K562 (cell line): ENCODE data around the gene FAM89B. TPM values are rescaled to one million over a fixed set of nuclear protein-coding genes. Genes with fewer than 3 reads are reported as not detected.

Source experiments
- ATAC-seq: fragments of 200-7000 bp; cut with Tn5 transposase; 3 replicates; pipeline ENCODE4 v1.9.1; 2020; ENCODE audit warnings: moderate library complexity
- BruUV-seq: library from RNA; stranded (reverse); fragments of 400-500 nt; replicated peaks from 2 replicates; lab custom pipeline; 2021; lab: Mats Ljungman, UMichigan
- CTCF ChIA-PET: fragments of 300-600 bp; formaldehyde crosslinking; extraction: SDS; loops from one replicate; lab custom pipeline; 2021; ENCODE audit warnings: low intra/inter-chr PET ratio; lab: Yijun Ruan, JAX
- POLR2A ChIA-PET: fragments of 300-600, 350-650 bp; sonication (Branson Sonifier 250); formaldehyde crosslinking; extraction: SDS; loops from one replicate; lab custom pipeline; 2021; ENCODE audit warnings: antibody characterized with exemption, inconsistent platforms; lab: Yijun Ruan, JAX
- DNase-seq, 4 experiments: peaks; one replicate each; pipeline versions ENCODE4 v3.0.0 to v3.0.0-alpha.2; 2011 to 2018; ENCODE audit warnings: low spot score in 3 of 4, mixed read lengths in 3 of 4; ENCODE audit errors: extremely low read depth in 1 of 4
- FAIRE-seq: peaks from 2 replicates; lab custom pipeline; 2011; peaks lifted over from hg19 to GRCh38; lab: Jason Lieb, UNC
- H2AFZ ChIP-seq: 2 replicates; pipeline ENCODE4 v1.6.0; 2011; ENCODE audit warnings: low read depth, low read length, control low read depth, inconsistent platforms
- H3K27ac ChIP-seq: fragments of 200-600 bp; 3 replicates; pipeline ENCODE4 v1.8.0; 2011; ENCODE audit warnings: low read depth, mild to moderate bottlenecking, control low read depth, inconsistent platforms, low read length, moderate library complexity, mixed read lengths; ENCODE audit errors: extremely low read depth
- H3K27me3 ChIP-seq, 2 experiments: fragments of 300-600 bp in 1 of 2; 2 replicates in 1 of 2; 3 replicates in 1 of 2; pipeline versions ENCODE4 v1.6.0 to v1.8.0; 2011; ENCODE audit warnings: inconsistent platforms in 2 of 2, low read length in 2 of 2, mild to moderate bottlenecking in 1 of 2, mixed read lengths in 1 of 2, moderate library complexity in 1 of 2; ENCODE audit not compliant: control insufficient read depth in 2 of 2, insufficient read depth in 2 of 2
- H3K36me3 ChIP-seq: fragments of 300-600 bp; 3 replicates; pipeline ENCODE4 v1.8.0; 2011; ENCODE audit warnings: mild to moderate bottlenecking, low read length, inconsistent platforms; ENCODE audit not compliant: control insufficient read depth, insufficient read depth
- H3K4me1 ChIP-seq, 2 experiments: fragments of 200-600 bp in 1 of 2; replicated peaks in 1 of 2; 2 replicates in 1 of 2; 3 replicates in 1 of 2; pipeline versions ENCODE4 v1.5.1 to v1.8.0; 2011; ENCODE audit warnings: inconsistent platforms in 2 of 2, low read length in 2 of 2, mild to moderate bottlenecking in 1 of 2, mixed read lengths in 1 of 2, moderate library complexity in 1 of 2; ENCODE audit not compliant: control insufficient read depth in 2 of 2, insufficient read depth in 2 of 2
- H3K4me2 ChIP-seq: 2 replicates; pipeline ENCODE4 v1.6.1; 2011; ENCODE audit warnings: low read length, control low read depth, inconsistent platforms, mixed read lengths; ENCODE audit not compliant: insufficient read depth
- H3K4me3 ChIP-seq: fragments of 200-600 bp; sonication (generic), shearing (Covaris generic); 2 replicates; pipeline ENCODE4 v1.5.1; 2016; ENCODE audit warnings: control low read depth, inconsistent platforms
- H3K79me2 ChIP-seq: fragments of 200-600 bp; 3 replicates; pipeline ENCODE4 v1.8.0; 2011; ENCODE audit warnings: low read length, inconsistent platforms; ENCODE audit not compliant: control insufficient read depth, insufficient read depth
- H3K9ac ChIP-seq, 2 experiments: 2 replicates each; pipeline versions ENCODE4 v1.6.0 to v1.6.1; 2011; ENCODE audit warnings: low read depth in 2 of 2, low read length in 2 of 2, control low read depth in 1 of 2, inconsistent platforms in 1 of 2, mild to moderate bottlenecking in 1 of 2, mixed read lengths in 1 of 2; ENCODE audit not compliant: insufficient read depth in 1 of 2
- H3K9me1 ChIP-seq: one replicate; pipeline ENCODE4 v1.6.0; 2011; ENCODE audit warnings: inconsistent platforms, mild to moderate bottlenecking, low read length, moderate library complexity; ENCODE audit not compliant: control insufficient read depth, insufficient read depth
- H3K9me3 ChIP-seq: replicated peaks from 2 replicates; pipeline ENCODE4 v1.5.1; 2011; ENCODE audit warnings: low read depth, low read length, inconsistent platforms; ENCODE audit not compliant: control insufficient read depth, insufficient read depth
- H4K20me1 ChIP-seq: replicated peaks from 2 replicates; pipeline ENCODE4 v1.6.1; 2011; ENCODE audit warnings: low read length, inconsistent platforms, mixed read lengths; ENCODE audit not compliant: control insufficient read depth, insufficient read depth
- LARP7 ChIP-seq: fragments of 450-650 bp; IDR thresholded peaks from 2 replicates; pipeline ENCODE4 v1.6.1; 2016
- NR2C1 ChIP-seq, 2 experiments: fragments of 450-650 bp; IDR thresholded peaks; 2 replicates each; pipeline ENCODE4 v1.6.1; 2017; ENCODE audit warnings: mild to moderate bottlenecking in 2 of 2, antibody characterized with exemption in 1 of 2, inconsistent platforms in 1 of 2, missing compliant biosample characterization in 1 of 2, missing genetic modification characterization in 1 of 2
- POLR2G ChIP-seq: fragments of 200-400 bp; formaldehyde crosslinking; IDR thresholded peaks from 2 replicates; pipeline ENCODE4 v1.6.1; 2017; ENCODE audit warnings: low read depth, mild to moderate bottlenecking, antibody characterized with exemption, low read length, moderate library complexity
- PTTG1 ChIP-seq: fragments of 450-650 bp; IDR thresholded peaks from 2 replicates; pipeline ENCODE4 v1.6.1; 2016; ENCODE audit warnings: low read depth, mild to moderate bottlenecking, missing genetic modification characterization, missing compliant biosample characterization
- RBFOX2 ChIP-seq: fragments of 200-400 bp; formaldehyde crosslinking; IDR thresholded peaks from 2 replicates; pipeline ENCODE4 v1.6.1; 2017; ENCODE audit warnings: low read depth, mild to moderate bottlenecking, low read length, moderate library complexity
- RNF2 ChIP-seq: sonication (generic); IDR thresholded peaks from 2 replicates; pipeline ENCODE4 v1.6.1; 2016
- TAF7 ChIP-seq: fragments of 450-650 bp; IDR thresholded peaks from 2 replicates; pipeline ENCODE4 v1.6.1; 2016; ENCODE audit warnings: missing genetic modification characterization, missing compliant biosample characterization
- WGBS: fragments of 100-300 bp; shearing (Covaris generic); methylation state at CpG from one replicate; pipeline ENCODE4 v1.1.6; 2016; ENCODE audit warnings: low coverage, mixed read lengths; ENCODE audit not compliant: insufficient coverage; ENCODE audit errors: missing lambda C conversion rate; 5-methylcytosine and 5-hydroxymethylcytosine counted together
- in situ Hi-C: fragments of 300-500 bp; cut with MboI; formaldehyde crosslinking; loops from 4 replicates; pipeline ENCODE4 v1.15.0; 2018; ENCODE audit warnings: inconsistent platforms, mixed read lengths
- intact Hi-C: fragments of 100-400 bp; cut with micrococcal nuclease; formaldehyde crosslinking; loops from 2 replicates; pipeline ENCODE4 v1.14.2; 2022
- polyA plus RNA-seq, 8 experiments: library from polyadenylated mRNA; depleted of rRNA in 4 of 8; stranded (reverse) in 5 of 8; unstranded in 3 of 8; fragments of >200 nt; fragmentation: Nextera tagmentation in 2 of 8; fragmentation: Illumina TruSeq in 1 of 8; extraction: Ambion mirVana in 2 of 8; extraction: Trizol in 1 of 8; gene quantifications; 2 replicates each; pipeline versions ENCODE4 v1.2.1 to v1.2.3, GENCODE V29; 2011 to 2014; ENCODE audit warnings: inconsistent platforms in 1 of 8, missing spikeins in 1 of 8
- total RNA-seq, 7 experiments: library from RNA; depleted of rRNA in 6 of 7; stranded (reverse); fragments of >200 nt in 6 of 7; fragmentation: Illumina TruSeq in 2 of 7; extraction: Trizol in 2 of 7; gene quantifications; 2 replicates each; pipeline versions ENCODE4 v1.2.1 to v1.2.3, GENCODE V29; 2011 to 2021; ENCODE audit warnings: low replicate concordance in 1 of 7

The FAM89B gene
- total and polyA plus RNA-seq, 9 of the 15 experiments (the other 6 are each of a cell fraction or from before 2014, with no cell fraction given), result 0.32 to 27.6 (median 11.9) TPM

DNA sequence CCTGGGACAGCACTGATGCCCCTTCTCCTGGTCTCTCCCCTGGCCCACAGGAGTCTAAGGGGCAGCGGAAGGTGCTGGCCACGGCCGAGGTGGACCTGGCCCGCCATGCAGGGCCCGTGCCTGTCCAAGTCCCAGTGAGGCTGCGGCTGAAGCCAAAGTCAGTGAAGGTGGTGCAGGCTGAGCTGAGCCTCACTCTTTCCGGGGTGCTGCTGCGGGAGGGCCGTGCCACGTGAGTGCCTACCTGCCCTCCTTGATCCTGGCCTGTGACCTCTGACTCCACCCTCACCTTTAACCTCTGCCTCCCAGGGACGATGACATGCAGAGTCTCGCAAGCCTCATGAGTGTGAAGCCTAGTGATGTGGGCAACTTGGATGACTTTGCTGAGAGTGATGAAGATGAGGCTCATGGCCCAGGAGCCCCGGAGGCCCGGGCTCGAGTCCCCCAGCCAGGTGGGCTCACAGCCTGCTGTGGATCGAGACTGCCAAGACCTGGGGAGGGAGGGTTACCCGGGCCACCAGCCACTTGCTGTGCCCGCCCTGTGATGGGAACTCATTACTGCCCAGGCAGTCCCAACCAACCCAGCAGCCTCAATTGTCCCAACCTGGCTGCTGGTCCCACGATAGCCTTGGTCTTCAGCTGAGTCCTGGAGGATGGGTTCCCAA, 7.8 kb downstream of the FAM89B start:
- FAIRE-seq, result no peak
- Histone ChIP-seq H3K9me1 (peaks cover 1% of the 10 kb centered on the region), H3K36me3 (peaks cover 64% of the 10 kb centered on the region; the same call in 2 of the 3 replicates), H3K79me2 (peaks cover 30% of the 10 kb centered on the region), H2AFZ (no peak overlapping the region), H3K4me2 (no peak overlapping the region)
- BruUV-seq, result no TSS peak
- 85% methylated on average over 18 of the region's 19 CpGs for WGBS
- TF ChIP-seq NR2C1 (IDR thresholded peaks at IDR 0.05) (peak; percentile 82), NR2C1 (tag; IDR thresholded peaks at IDR 0.05) (peak; percentile 67), RNF2 (no peak), RBFOX2 (0 out of 2 replicates have a peak, but pooled peaks have one; percentile 18), LARP7 (no peak)
- TF ChIP-seq, all 486 proteins: peak for 2
- peaks cover 28 to 78% of the 10 kb centered on the region in 2 experiments for H3K4me1 ChIP-seq
- H3K9me3 ChIP-seq, result no peaks in the 10 kb centered on the region
- H3K27ac ChIP-seq, result no peak overlapping the region
- no peak for DNase-seq
- no peak overlapping the region for H3K4me3 ChIP-seq
- H3K27me3 ChIP-seq, result no peaks in the 10 kb centered on the region; a peak in 1 of 5 replicates
- ChIA-PET POLR2A (interaction anchor here (1.4 kb wide), 1 partner anchor 8 kb away, joined by 3 read pairs; no protein-coding TSS in a partner anchor), CTCF (no interaction called here)
- peak overlapping the region in 1 of 2 experiments; percentile 61; a peak in 1 of 4 replicates for H3K9ac ChIP-seq
- intact Hi-C loops, result no loop called here
- H4K20me1 ChIP-seq, result no peaks in the 10 kb centered on the region
- in situ Hi-C loops, result no loop called here
- ATAC-seq, result no peak

DNA sequence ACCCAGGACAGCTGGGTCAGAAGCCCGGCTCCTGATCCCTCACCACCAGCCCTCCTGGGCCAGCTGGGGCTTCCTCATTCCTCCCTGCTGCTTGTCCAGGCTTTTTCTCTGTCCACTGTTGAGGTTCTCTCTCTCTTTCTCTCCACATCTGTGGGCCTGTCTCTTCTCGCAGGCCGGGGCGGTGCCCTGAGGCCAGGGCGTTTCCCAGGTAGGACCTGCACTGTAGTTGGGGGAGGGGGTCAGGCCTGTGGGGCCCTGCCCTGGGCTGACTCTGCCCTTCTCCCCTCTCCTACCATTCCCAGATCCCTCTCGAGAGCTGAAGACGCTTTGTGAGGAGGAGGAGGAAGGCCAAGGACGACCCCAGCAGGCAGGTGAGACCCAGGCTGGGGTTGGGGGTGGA, 8.4 kb downstream of the FAM89B start:
- ChIA-PET CTCF (no interaction called here), POLR2A (interaction anchor here (0.9 kb wide), 1 partner anchor 193 kb away, joined by 3 read pairs; no protein-coding TSS in a partner anchor)
- in situ Hi-C loops, result no loop called here
- ATAC-seq, result no peak
- 100% methylated on average over 1 of the region's 8 CpGs for WGBS
- BruUV-seq, result no TSS peak
- intact Hi-C loops, result no loop called here
- H3K27ac ChIP-seq, result no peak overlapping the region
- peaks cover 30% of the 10 kb centered on the region for H3K79me2 ChIP-seq
- no peak overlapping the region for H2AFZ ChIP-seq
- H3K9me3 ChIP-seq, result no peaks in the 10 kb centered on the region
- H3K27me3 ChIP-seq, result no peaks in the 10 kb centered on the region
- H3K4me1 ChIP-seq, result peaks cover 24 to 80% of the 10 kb centered on the region in 2 experiments
- H4K20me1 ChIP-seq, result no peaks in the 10 kb centered on the region
- no peak for DNase-seq
- H3K9ac ChIP-seq, result peak overlapping the region in 1 of 2 experiments; percentile 71; a peak in 2 of 4 replicates
- FAIRE-seq, result no peak
- H3K4me3 ChIP-seq, result no peak overlapping the region
- no peak overlapping the region for H3K4me2 ChIP-seq
- H3K9me1 ChIP-seq, result no peaks in the 10 kb centered on the region
- TF ChIP-seq PTTG1 (tag), result no peak
- TF ChIP-seq TAF7 (tag), result no peak
- TF ChIP-seq POLR2G, result 0 out of 2 replicates have a peak, but pooled peaks have one; percentile 33
- H3K36me3 ChIP-seq, result peaks cover 68% of the 10 kb centered on the region; the same call in 2 of the 3 replicates
